Fibroblast of lung (primary cell): Measurements from ENCODE around the gene GRPEL2.

Source experiments
- EZH2 ChIP-seq: IDR thresholded peaks from 2 replicates; pipeline ENCODE4 v1.5.1; 2012; ENCODE audit warnings: low read length, control low read depth, mild to moderate bottlenecking; ENCODE audit errors: missing control alignments
- TF ChIP-seq, protein P1 (sequence below), 2 donors: IDR thresholded peaks in 1 of 2; conservative IDR thresholded peaks in 1 of 2; 1 replicate in 1 of 2; 2 replicates in 1 of 2; pipeline ENCODE4 v1.5.1; 2011 to 2012; ENCODE audit warnings: low read length in 2 of 2, control low read depth in 1 of 2, inconsistent platforms in 1 of 2, low read depth in 1 of 2, mild to moderate bottlenecking in 1 of 2

- TF ChIP-seq, protein P1, sequence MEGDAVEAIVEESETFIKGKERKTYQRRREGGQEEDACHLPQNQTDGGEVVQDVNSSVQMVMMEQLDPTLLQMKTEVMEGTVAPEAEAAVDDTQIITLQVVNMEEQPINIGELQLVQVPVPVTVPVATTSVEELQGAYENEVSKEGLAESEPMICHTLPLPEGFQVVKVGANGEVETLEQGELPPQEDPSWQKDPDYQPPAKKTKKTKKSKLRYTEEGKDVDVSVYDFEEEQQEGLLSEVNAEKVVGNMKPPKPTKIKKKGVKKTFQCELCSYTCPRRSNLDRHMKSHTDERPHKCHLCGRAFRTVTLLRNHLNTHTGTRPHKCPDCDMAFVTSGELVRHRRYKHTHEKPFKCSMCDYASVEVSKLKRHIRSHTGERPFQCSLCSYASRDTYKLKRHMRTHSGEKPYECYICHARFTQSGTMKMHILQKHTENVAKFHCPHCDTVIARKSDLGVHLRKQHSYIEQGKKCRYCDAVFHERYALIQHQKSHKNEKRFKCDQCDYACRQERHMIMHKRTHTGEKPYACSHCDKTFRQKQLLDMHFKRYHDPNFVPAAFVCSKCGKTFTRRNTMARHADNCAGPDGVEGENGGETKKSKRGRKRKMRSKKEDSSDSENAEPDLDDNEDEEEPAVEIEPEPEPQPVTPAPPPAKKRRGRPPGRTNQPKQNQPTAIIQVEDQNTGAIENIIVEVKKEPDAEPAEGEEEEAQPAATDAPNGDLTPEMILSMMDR (conservative IDR thresholded peaks at IDR 0.05 in 1 of 2, IDR thresholded peaks at IDR 0.05 in 1 of 2; ENCODE audit: low read depth in 1 of 2, low read length in 2 of 2) = no peak
- no peak for TF ChIP-seq EZH2
Observed at GRCh38 chr5:149298842-149299404, 46.4 kb upstream of the GRPEL2 start.
